GM23338 (cell line): ENCODE data around the gene AP2A1. TPM values are rescaled to one million over a fixed set of nuclear protein-coding genes. Genes with fewer than 3 reads are reported as not detected.

ENCODE experiments used
- ATAC-seq: fragments of 200-7000 bp; cut with Tn5 transposase; 3 replicates; pipeline ENCODE4 v1.9.1; 2020
- DNase-seq: peaks from one replicate; pipeline ENCODE4 v3.0.0-alpha.2; 2015; ENCODE audit warnings: low spot score
- H2AFZ ChIP-seq: fragments of 200-600 bp; sonication (generic); 2 replicates; pipeline ENCODE4 v1.8.0; 2016; ENCODE audit warnings: antibody characterized with exemption, mild to moderate bottlenecking, moderate library complexity
- H3F3A ChIP-seq: fragments of 200-600 bp; sonication (generic); replicated peaks from 2 replicates; pipeline ENCODE4 v1.8.0; 2017; ENCODE audit warnings: antibody characterized with exemption, mixed run types, low read depth
- H3K27ac ChIP-seq: fragments of 200-600 bp; sonication (generic); 2 replicates; pipeline ENCODE4 v1.6.1; 2016; ENCODE audit warnings: low read depth
- H3K27me3 ChIP-seq: fragments of 200-600 bp; sonication (generic); 2 replicates; pipeline ENCODE4 v1.8.0; 2016; ENCODE audit warnings: mild to moderate bottlenecking, mixed run types, moderate library complexity; ENCODE audit not compliant: insufficient read depth
- H3K36me3 ChIP-seq: fragments of 200-600 bp; sonication (generic); 2 replicates; pipeline ENCODE4 v1.8.0; 2016; ENCODE audit warnings: mild to moderate bottlenecking; ENCODE audit not compliant: insufficient read depth
- H3K4me1 ChIP-seq: fragments of 200-600 bp; sonication (generic); 2 replicates; pipeline ENCODE4 v1.8.0; 2016; ENCODE audit warnings: mild to moderate bottlenecking, moderate library complexity; ENCODE audit not compliant: insufficient read depth
- H3K4me2 ChIP-seq: fragments of 200-600 bp; sonication (generic); 2 replicates; pipeline ENCODE4 v1.7.1; 2017; ENCODE audit warnings: mixed run types
- H3K4me3 ChIP-seq: fragments of 200-600 bp; sonication (generic); 2 replicates; pipeline ENCODE4 v1.6.1; 2016; ENCODE audit warnings: mixed run types
- H3K79me2 ChIP-seq: fragments of 200-600 bp; sonication (generic); replicated peaks from 2 replicates; pipeline ENCODE4 v1.8.0; 2017; ENCODE audit warnings: mild to moderate bottlenecking; ENCODE audit not compliant: insufficient read depth
- H3K9me2 ChIP-seq: fragments of 200-600 bp; sonication (generic); 2 replicates; pipeline ENCODE4 v1.8.0; 2017; ENCODE audit not compliant: insufficient read depth
- H4K20me1 ChIP-seq: fragments of 200-600 bp; sonication (generic); replicated peaks from 2 replicates; pipeline ENCODE4 v1.8.0; 2017; ENCODE audit warnings: mild to moderate bottlenecking; ENCODE audit not compliant: insufficient read depth
- H3K27ac Mint-ChIP-seq: 2 replicates; pipeline ENCODE4 v1.8.0; 2020; ENCODE audit warnings: inconsistent platforms, mild to moderate bottlenecking, moderate library complexity, mixed read lengths
- H3K27me3 Mint-ChIP-seq: 3 replicates; pipeline ENCODE4 v1.8.0; 2022; ENCODE audit warnings: low read depth, mild to moderate bottlenecking, moderate library complexity, mixed read lengths, inconsistent platforms; ENCODE audit not compliant: insufficient read depth, poor library complexity
- H3K36me3 Mint-ChIP-seq: 3 replicates; pipeline ENCODE4 v1.8.0; 2021; ENCODE audit warnings: low read depth, mild to moderate bottlenecking, inconsistent platforms, moderate library complexity, mixed read lengths
- H3K4me1 Mint-ChIP-seq: 3 replicates; pipeline ENCODE4 v1.8.0; 2020; ENCODE audit warnings: mild to moderate bottlenecking, inconsistent platforms, mixed read lengths
- H3K4me3 Mint-ChIP-seq: 3 replicates; pipeline ENCODE4 v1.8.0; 2021; ENCODE audit warnings: moderate library complexity, mild to moderate bottlenecking, inconsistent platforms, mixed read lengths
- H3K9me3 Mint-ChIP-seq: 3 replicates; pipeline ENCODE4 v1.8.0; 2020; ENCODE audit warnings: moderate library complexity, mild to moderate bottlenecking, inconsistent platforms, mixed read lengths
- CREB1 ChIP-seq: fragments of 250-450 bp; sonication (Bioruptor Pico); IDR thresholded peaks from 2 replicates; pipeline ENCODE4 v1.5.0; 2020; ENCODE audit warnings: low read depth, mild to moderate bottlenecking, moderate library complexity
- ETS1 ChIP-seq: IDR thresholded peaks from 2 replicates; pipeline ENCODE4 v1.6.1; 2016; ENCODE audit warnings: antibody characterized with exemption
- JUNB ChIP-seq: IDR thresholded peaks from one replicate; pipeline ENCODE4 v1.6.1; 2016; ENCODE audit warnings: antibody characterized with exemption; ENCODE audit not compliant: unreplicated experiment
- ZNF462 ChIP-seq: fragments of 250-450 bp; sonication (Bioruptor Pico); IDR thresholded peaks from 2 replicates; pipeline ENCODE4 v1.5.0; 2020; ENCODE audit warnings: mild to moderate bottlenecking, moderate library complexity
- polyA plus RNA-seq: library from polyadenylated mRNA; unstranded; fragments of >200 nt; fragmentation: Nextera tagmentation; extraction: Ambion mirVana; gene quantifications from 2 replicates; pipeline ENCODE4 v1.2.1, GENCODE V29; 2016
- total RNA-seq: library from RNA; depleted of rRNA; stranded (reverse); fragments of >200 nt; shearing (Covaris generic); gene quantifications from 2 replicates; pipeline ENCODE4 v1.2.3, GENCODE V29; 2014
- TF ChIP-seq, protein P1 (sequence below): IDR thresholded peaks from one replicate; pipeline ENCODE4 v1.6.1; 2018; ENCODE audit warnings: antibody characterized with exemption; ENCODE audit not compliant: unreplicated experiment

AP2A1 gene
- total and polyA plus RNA-seq, 2 experiments from 2014 or later = 34.1 to 129 TPM

DNA sequence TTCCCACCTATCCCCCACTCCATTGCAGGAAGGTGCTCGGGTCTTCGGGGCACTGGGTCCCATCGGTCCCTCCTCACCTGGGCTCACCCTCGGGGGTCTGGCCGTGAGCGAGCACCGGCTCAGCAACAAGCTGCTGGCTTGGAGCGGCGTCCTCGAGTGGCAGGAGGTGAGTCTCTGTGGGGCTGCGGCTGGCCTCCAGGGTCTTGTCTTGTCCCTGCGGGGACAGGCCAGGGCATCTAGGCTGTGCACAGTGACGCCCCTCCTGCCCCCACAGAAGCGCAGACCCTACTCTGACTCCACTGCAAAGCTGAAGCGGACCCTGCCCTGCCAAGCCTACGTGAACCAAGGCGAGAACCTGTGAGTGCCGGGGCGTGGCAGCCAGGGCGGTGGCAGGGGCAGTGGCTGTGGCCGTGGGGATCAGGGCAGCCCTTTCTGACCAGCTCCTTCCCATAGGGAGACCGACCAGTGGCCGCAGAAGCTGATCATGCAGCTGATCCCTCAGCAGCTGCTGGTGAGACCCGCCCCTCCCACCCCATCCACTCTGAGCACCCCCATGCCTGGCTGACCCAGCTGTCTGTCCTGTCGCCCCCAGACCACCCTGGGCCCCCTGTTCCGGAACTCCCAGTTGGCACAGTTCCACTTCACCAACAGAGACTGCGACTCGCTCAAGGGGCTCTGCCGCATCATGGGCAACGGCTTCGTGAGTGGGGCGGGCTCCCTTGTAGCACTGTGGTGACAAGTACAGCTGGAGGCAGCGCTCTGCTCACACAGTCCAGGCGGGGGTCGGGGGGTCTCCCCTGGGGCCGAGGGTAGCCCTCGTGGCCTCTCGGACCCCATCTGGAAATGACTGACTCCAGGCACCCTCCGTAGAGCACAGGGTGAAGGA, 87.8 kb downstream of the AP2A1 start:
- no peaks in the 10 kb centered on the region; the same call in 1 of the 2 replicates for H3K36me3 ChIP-seq
- peaks cover 67% of the 10 kb centered on the region for H3K36me3 Mint-ChIP-seq
- no peaks in the 10 kb centered on the region for H3K9me2 ChIP-seq
- no peak overlapping the region for H3K4me3 ChIP-seq
- DNase-seq (no peak), ATAC-seq (no peak)
- H3K79me2 ChIP-seq = peaks cover 25% of the 10 kb centered on the region
- no peak overlapping the region for H3K4me2 ChIP-seq
- H3K4me1 ChIP-seq = peaks cover 21% of the 10 kb centered on the region
- H4K20me1 ChIP-seq = peaks cover 25% of the 10 kb centered on the region
- TF ChIP-seq, protein P1, sequence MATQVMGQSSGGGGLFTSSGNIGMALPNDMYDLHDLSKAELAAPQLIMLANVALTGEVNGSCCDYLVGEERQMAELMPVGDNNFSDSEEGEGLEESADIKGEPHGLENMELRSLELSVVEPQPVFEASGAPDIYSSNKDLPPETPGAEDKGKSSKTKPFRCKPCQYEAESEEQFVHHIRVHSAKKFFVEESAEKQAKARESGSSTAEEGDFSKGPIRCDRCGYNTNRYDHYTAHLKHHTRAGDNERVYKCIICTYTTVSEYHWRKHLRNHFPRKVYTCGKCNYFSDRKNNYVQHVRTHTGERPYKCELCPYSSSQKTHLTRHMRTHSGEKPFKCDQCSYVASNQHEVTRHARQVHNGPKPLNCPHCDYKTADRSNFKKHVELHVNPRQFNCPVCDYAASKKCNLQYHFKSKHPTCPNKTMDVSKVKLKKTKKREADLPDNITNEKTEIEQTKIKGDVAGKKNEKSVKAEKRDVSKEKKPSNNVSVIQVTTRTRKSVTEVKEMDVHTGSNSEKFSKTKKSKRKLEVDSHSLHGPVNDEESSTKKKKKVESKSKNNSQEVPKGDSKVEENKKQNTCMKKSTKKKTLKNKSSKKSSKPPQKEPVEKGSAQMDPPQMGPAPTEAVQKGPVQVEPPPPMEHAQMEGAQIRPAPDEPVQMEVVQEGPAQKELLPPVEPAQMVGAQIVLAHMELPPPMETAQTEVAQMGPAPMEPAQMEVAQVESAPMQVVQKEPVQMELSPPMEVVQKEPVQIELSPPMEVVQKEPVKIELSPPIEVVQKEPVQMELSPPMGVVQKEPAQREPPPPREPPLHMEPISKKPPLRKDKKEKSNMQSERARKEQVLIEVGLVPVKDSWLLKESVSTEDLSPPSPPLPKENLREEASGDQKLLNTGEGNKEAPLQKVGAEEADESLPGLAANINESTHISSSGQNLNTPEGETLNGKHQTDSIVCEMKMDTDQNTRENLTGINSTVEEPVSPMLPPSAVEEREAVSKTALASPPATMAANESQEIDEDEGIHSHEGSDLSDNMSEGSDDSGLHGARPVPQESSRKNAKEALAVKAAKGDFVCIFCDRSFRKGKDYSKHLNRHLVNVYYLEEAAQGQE = no peak
- TF ChIP-seq ZNF462 (CRISPR knock-in tag) (no peak), CREB1 (CRISPR knock-in tag) (no peak), ETS1 (no peak), JUNB (no peak)
- H3K4me3 Mint-ChIP-seq = no peak overlapping the region
- H3F3A ChIP-seq = peaks cover 53% of the 10 kb centered on the region
- H2AFZ ChIP-seq = no peak overlapping the region
- H3K9me3 Mint-ChIP-seq = peaks cover 9% of the 10 kb centered on the region
- peaks cover 21% of the 10 kb centered on the region for H3K4me1 Mint-ChIP-seq
- H3K27ac Mint-ChIP-seq = no peak overlapping the region
- H3K27me3 Mint-ChIP-seq = peaks cover 55% of the 10 kb centered on the region
- H3K27me3 ChIP-seq = no peaks in the 10 kb centered on the region
- H3K27ac ChIP-seq = no peak overlapping the region
